BE2C (cell line): Measurements from ENCODE around the gene OR2T11.

Experiments used
- DNase-seq: peaks from one replicate; pipeline ENCODE4 v3.0.0-alpha.2; 2020
- H3K27me3 ChIP-seq: fragments of 250-450 bp; sonication (Bioruptor Pico); 2 replicates; pipeline ENCODE4 v1.5.1; 2020; ENCODE audit warnings: mild to moderate bottlenecking
- H3K36me3 ChIP-seq: fragments of 250-450 bp; sonication (Bioruptor Pico); 2 replicates; pipeline ENCODE4 v1.5.1; 2020; ENCODE audit warnings: mild to moderate bottlenecking
- H3K4me1 ChIP-seq: fragments of 250-450 bp; sonication (Bioruptor Pico); 2 replicates; pipeline ENCODE4 v1.5.1; 2020
- H3K4me3 ChIP-seq: 2 replicates; pipeline ENCODE4 v1.5.1; 2011; ENCODE audit warnings: low read depth, low read length
- H3K9me3 ChIP-seq: fragments of 250-450 bp; sonication (Bioruptor Pico); 2 replicates; pipeline ENCODE4 v1.5.1; 2020
- TF ChIP-seq, protein P1 (sequence below): IDR thresholded peaks from 2 replicates; pipeline ENCODE4 v1.5.1; 2012; ENCODE audit warnings: mild to moderate bottlenecking, low read depth, low read length

Gene OR2T11

GRCh38 chr1:248631354-248632008, 3.4 kb downstream of the OR2T11 start:
- H3K4me3 ChIP-seq: no peak overlapping the region
- no peaks in the 10 kb centered on the region; the same call in 1 of the 2 replicates for H3K27me3 ChIP-seq
- H3K4me1 ChIP-seq: no peaks in the 10 kb centered on the region
- TF ChIP-seq, protein P1, sequence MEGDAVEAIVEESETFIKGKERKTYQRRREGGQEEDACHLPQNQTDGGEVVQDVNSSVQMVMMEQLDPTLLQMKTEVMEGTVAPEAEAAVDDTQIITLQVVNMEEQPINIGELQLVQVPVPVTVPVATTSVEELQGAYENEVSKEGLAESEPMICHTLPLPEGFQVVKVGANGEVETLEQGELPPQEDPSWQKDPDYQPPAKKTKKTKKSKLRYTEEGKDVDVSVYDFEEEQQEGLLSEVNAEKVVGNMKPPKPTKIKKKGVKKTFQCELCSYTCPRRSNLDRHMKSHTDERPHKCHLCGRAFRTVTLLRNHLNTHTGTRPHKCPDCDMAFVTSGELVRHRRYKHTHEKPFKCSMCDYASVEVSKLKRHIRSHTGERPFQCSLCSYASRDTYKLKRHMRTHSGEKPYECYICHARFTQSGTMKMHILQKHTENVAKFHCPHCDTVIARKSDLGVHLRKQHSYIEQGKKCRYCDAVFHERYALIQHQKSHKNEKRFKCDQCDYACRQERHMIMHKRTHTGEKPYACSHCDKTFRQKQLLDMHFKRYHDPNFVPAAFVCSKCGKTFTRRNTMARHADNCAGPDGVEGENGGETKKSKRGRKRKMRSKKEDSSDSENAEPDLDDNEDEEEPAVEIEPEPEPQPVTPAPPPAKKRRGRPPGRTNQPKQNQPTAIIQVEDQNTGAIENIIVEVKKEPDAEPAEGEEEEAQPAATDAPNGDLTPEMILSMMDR: no peak
- no peaks in the 10 kb centered on the region for H3K9me3 ChIP-seq
- DNase-seq: no peak
- H3K36me3 ChIP-seq: no peaks in the 10 kb centered on the region

DNA sequence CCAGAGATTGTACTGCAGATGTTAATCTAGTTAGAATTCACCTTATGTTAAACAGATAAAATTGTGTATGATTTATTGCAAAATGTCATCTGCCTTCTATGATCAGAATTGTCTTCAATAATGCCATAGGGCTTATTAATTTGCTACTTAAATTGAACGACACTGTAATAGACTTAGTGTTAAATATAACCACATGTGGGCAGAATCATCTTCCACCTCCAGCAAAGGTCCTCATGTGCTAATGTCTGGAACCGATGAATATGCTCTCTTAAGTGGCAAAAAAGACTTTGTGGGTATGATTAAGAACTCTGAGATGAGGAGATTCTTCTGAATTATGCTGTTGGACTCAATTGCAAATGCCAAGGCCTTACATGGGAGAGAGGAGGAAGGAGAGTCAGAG, 4.3 kb downstream of the OR2T11 start:
- no peaks in the 10 kb centered on the region for H3K9me3 ChIP-seq
- no peaks in the 10 kb centered on the region; the same call in 1 of the 2 replicates for H3K27me3 ChIP-seq
- H3K36me3 ChIP-seq: no peaks in the 10 kb centered on the region
- DNase-seq: no peak
- TF ChIP-seq, protein P1: no peak
- H3K4me1 ChIP-seq: no peaks in the 10 kb centered on the region
- H3K4me3 ChIP-seq: no peak overlapping the region

DNA sequence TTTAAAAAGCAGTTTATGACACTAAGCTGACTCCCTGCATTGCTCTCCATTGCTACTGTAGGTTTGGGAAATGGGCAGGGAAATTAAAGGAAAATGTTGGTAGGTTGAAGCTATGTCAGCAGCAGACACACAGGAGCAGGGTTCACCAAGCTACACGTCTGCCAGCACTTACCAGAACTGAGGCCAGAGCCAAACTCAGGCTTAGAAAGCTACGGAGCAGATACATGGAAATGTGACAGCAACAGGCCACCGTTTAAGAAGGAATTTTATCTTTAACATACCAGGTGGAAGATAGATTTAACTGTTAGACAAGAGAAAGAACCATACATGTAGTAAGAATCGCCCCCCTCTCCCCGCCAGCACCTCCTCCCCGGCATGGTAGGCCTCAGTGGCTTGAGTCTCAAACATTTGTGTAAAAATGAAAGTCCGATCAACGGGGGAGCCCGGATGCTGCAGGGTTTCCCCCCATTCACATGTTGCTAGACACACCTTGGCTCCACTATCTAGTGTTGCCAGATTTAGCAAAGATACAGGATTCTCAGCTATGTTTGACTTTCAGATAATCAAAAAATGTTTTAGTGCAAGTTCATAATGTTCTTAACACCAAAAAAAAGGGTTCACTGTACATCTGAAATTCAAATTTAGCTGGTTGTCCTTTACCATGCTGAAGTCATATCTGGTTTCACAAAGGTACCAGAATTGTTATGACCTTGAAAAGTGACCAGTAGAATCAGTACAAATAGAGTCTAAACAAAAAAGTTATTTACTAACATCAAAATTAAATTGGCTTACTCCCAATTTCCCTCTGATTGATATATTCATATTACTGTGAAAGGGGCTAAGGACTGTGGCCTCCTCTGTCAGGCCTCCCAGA, 6.7 kb downstream of the OR2T11 start:
- TF ChIP-seq, protein P1: no peak
- no peak for DNase-seq
- no peaks in the 10 kb centered on the region for H3K36me3 ChIP-seq
- peaks cover 10% of the 10 kb centered on the region for H3K27me3 ChIP-seq
- H3K4me1 ChIP-seq: no peaks in the 10 kb centered on the region
- H3K4me3 ChIP-seq: no peak overlapping the region
- H3K9me3 ChIP-seq: no peaks in the 10 kb centered on the region

DNA sequence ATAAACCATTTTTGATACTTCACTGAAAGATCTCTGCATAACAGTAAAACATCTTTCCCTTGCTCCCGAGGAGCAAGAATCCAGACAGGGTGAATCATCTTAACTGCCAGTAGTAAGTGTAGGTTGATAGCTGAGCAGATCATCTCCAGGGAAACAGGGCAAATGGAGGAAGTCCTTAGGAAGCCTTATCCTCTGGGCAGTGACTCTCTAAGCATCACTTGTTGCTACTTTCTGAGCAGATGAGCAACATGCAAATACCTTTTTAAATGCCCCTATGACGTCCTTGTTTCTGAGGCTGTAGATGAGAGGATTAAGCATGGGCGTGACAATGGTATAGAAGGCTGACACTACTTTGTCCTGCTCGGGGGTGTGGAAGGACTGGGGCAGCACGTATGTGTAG, 8.9 kb downstream of the OR2T11 start:
- H3K4me1 ChIP-seq: no peaks in the 10 kb centered on the region
- DNase-seq: no peak
- no peaks in the 10 kb centered on the region for H3K36me3 ChIP-seq
- no peaks in the 10 kb centered on the region for H3K9me3 ChIP-seq
- no peak overlapping the region for H3K4me3 ChIP-seq
- peaks cover 10% of the 10 kb centered on the region for H3K27me3 ChIP-seq
- TF ChIP-seq, protein P1: no peak

GRCh38 chr1:248625166-248625565, 9.7 kb downstream of the OR2T11 start:
- TF ChIP-seq, protein P1: no peak
- no peaks in the 10 kb centered on the region for H3K9me3 ChIP-seq
- no peak overlapping the region for H3K4me3 ChIP-seq
- H3K27me3 ChIP-seq: peaks cover 10% of the 10 kb centered on the region
- H3K4me1 ChIP-seq: no peaks in the 10 kb centered on the region
- H3K36me3 ChIP-seq: no peaks in the 10 kb centered on the region
- DNase-seq: no peak

DNA sequence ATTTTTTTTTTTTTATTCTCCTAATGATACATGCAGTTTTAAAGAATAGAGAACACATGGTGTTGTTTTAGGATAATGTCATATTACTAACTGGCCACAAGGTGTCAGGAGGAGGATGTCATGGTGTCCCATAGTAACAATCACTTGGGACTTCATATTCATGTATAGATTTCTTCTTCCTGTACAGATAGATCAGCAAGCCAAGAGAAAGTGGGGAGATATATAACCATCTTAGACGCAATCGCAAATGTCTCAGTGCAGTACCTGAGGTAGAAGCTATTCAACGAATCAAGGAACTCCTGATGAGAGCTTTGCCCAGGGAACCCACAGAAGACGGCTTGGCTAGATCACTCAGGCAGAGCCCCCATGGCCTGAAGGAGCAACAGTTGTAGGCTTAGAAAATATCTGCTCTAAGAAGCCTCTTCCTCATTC, 12.3 kb downstream of the OR2T11 start:
- Histone ChIP-seq H3K27me3 (peaks cover 10% of the 10 kb centered on the region), H3K9me3 (no peaks in the 10 kb centered on the region), H3K36me3 (no peaks in the 10 kb centered on the region), H3K4me1 (no peaks in the 10 kb centered on the region), H3K4me3 (no peak overlapping the region)
- TF ChIP-seq, protein P1: peak; percentile 60
- no peak for DNase-seq
